Inflammatory macrophage (primary cell): Measurements from ENCODE around the gene ZNF415.
A peak's percentile ranks its signal among the peaks of the same experiment; 100 is the strongest.
"Not testable (repeated sequence)": the region's sequence is repeated elsewhere in the genome, so short reads cannot be mapped to it uniquely, and the experiment has no call there.

Experiments
- DNase-seq, 2 donors: peaks; one replicate each; pipeline ENCODE4 v3.0.0-alpha.2; 2020 to 2022
- total RNA-seq, 18 experiments: gene quantifications; one replicate each; lab custom pipeline; 2026; ENCODE audit warnings: mixed read lengths in 6 of 18, inconsistent platforms in 2 of 18; lab: John Stamatoyannopoulos, UW

ZNF415 gene
- total RNA-seq: 0.23 to 1.6 (median 0.71) reads per million in 18 experiments

DNA sequence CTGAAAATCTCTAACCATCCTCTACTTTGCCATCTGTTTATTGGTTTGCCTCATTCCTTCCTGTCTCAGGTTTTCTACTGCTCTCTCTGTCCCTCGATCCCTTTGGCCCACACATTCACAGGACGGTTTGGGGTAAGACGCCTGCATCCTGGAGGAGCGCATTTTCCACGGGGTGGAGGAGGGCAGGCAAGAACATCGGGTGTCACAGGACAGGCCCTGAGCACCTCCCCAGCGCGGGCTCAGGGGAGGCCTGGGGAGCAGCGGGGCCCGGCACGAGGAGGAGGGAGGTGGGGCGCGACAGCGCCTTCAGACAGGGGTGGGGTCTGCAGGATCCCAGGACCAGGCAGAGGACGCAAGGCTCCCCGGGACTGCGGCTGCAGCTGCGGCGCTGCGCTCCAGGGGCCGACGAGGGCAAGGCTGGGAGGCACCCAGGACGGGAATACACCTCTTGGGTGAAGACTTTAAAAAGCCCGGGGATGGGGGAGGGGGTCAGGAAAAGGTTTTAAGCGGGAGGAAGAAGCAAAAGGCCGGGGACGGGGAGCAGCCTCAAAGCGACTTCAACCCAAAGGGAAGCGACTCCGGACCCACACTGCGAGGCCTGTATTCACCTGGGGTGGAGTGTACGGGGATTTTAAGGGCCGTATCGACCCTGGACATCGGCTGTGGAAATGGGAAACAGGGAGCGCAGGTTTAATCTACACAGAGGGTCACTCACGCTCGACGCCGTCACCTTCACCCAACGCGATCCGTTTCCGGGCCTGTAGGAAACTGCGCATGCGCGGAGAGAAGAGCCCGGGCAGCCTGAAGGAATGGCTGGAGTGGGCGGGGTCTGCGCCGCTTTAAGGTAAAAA, at the start of gene ZNF415:
ZNF415 (minus strand) TSS at position 770 of the 851 bp plus-strand sequence. CDS start 10,234 bp downstream, outside the sequence.
- peak; percentile 21 to 53 for DNase-seq

DNA sequence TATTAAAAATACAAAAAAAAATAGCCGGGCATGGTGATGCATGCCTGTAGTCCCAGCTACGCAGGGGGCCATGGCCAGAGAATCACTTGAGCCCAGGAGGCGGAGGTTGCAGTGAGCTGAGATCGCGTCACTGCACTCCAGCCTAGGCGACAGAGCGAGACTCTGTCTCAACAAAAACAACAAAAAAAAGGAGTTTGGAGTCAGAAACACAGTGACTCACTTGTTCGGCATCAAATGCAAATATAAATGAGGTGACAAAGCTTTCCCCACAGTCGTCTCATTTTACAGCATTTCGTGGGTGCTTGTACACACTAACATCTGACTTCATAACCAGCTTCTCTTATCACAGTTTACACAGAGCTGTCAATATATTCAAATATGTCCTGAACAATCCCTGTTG, 49.5 kb upstream of the ZNF415 start:
- DNase-seq: no peak

DNA sequence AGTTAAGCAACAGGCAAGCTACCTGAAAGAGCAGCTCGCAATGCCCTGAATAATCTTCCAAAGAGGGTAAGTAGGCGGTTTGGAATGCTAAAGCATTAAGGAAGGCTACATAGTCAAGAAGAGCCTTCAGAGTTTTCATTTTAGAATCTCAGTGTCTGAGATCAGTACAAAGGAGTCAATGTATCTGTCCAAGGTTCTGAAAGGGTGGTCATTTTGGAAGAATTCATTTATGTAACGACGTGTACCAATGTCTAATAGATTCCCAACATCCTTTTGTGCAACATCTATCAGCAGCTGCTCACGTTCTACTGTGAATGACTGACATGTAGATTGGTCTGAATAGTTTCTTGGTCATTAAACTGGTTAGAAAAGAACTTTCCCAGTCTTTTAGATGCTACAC, 45.3 kb upstream of the ZNF415 start:
- DNase-seq: no peak

DNA sequence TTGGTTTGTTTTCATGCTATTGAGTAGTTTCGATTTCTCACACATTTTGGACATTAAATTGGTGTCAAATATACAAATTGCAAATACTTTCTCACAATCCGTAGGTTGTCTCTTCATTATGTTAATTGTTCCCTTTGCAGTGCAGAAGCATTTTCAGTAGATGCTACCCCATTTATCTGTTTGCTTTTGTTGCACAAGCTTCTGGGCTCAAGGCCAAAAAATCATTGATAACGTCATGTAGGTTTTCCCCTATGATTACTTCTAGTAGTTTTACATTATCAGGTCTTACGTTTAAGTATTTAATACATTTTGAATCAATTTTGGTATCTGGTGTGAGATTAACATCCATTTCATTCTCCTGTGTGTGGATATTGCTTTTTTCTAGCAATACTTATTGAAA, 40.2 kb upstream of the ZNF415 start:
- DNase-seq: no peak

DNA sequence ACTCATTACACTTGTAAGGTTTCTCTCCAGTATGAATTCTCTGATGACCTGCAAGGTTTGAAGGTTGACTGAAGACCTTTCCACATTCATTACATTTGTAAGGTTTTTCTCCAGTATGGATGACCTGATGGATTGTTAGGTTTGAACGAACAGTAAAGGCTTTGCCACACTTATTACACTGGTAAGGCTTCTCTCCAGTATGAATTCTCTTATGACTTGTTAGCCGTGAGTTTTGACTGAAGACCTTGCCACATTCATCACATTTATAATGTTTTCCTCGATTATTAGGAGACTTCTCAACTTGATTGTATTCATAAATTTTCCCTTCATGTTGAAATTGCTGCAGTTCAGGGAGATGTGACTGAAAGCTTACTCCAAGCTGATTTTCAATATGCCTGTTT, 33.0 kb upstream of the ZNF415 start:
- DNase-seq: no peak

DNA sequence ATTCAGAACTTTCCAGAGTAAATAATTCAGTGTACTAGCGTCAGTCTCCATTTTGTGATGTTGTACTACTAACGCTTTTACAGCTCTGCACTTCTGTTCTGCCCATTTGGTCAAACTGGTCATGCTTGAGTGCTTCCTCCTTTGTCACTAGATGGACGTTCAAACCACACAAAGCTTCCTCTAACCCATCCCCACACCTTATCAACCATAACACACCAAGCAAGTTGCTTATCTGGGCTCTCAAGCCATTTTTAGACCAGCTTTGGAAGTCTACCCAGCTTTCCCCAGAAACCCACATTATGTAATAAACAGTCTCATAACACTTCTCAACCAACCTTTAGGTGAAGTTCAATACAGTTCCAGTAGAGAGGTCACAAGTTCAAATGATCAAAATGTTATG, 28.4 kb upstream of the ZNF415 start:
- DNase-seq: no peak

DNA sequence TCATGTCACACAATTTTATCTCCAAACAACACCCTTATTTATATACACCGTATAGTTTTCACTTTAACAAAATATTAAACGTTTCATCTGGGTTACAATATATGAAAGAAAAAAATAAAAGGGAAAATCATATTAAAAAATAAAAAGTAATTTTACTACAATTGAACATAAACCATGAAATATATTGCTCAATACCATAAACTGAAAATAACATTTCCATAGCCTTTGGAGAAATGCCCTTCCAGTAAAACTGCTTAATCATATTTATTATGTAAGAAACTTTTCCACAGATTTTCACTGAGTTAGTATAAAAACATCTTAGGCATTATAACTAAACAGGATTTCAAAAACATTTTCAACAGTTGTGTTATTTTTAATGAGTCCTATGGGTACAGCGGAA, 27.6 kb upstream of the ZNF415 start:
- no peak for DNase-seq

DNA sequence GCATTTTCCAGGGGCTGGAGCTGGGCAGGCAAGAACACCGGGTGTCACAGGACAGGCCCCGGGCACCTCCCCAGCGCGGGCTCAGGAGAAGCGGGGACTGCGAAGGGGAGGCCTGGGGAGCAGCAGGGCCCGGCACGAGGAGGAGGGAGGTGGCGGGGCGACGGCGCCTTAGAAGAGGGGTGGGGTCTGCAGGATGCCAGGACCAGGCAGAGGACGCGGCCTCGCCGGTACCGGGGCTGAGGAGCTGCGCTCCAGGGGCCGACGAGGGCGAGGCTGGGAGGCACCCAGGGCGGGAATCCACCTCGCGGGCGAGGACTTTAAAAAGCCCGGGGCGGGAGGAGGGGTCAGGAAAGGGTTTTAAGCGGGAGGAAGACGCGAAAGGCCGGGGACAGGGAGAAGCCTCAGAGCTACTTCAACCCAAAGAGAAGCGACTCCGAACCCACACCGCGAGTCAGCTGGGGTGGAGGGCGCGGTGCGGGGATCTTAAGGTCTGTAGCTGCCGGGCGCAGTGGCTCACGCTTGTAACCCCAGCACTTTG, 25.5 kb upstream of the ZNF415 start:
- peak in 1 of 2 donors; percentile 41 for DNase-seq

DNA sequence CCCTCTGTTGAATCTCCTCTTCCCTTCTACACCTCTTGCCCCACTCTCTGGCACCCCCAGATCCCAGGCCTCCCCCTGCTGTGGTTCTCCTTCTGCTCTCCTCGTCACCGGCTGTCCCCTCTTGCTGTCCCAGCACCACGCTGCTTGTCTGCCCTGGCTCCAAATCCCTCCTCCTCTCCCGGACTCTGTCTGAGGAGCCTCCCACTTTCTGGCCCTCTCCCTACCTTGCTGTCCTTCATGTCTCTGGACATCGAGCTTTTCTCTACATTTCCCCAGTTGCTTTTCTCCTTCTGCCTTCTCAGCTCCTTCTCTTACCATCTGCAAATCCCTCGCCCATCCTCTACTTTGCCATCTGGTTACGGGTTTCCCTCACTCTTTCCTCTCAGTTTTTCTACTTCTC, 24.9 kb upstream of the ZNF415 start:
- DNase-seq: no peak

DNA sequence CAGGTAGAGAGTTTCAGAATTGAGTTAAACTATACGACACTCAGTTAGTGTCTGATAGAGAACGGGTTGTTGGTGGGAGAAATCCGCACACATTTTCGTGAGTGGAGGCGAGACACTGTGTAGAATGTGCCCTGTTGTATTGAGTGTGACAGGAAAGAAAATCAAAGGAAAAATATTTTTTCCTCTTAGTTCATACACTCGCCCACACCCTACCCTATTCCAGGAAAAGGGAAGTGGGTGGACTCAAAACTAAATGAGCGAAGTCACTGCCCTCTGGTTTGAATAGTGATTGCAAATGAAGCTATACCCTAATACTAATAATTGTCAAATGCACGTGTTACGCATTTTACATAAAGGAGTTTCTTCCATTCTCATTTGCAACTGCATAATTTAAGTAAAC, 24.1 kb upstream of the ZNF415 start:
- DNase-seq: peak; percentile 59 to 62

DNA sequence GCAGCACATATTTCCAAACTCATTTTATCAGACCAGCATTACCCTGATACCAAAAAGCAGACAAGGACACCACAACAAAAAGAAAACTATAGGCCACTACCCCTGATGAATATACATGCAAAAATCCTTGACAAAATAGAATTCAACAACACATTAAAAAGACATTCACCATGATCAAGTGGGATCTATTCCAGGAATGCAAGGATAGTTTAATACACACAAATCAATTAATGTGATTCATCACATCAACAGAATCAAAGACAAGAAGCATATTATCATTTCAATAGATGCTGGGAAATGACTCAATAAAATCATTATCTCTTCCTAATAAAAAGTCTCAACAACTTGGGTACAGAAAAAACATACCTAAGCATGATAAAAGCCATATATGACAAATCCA, 14.9 kb upstream of the ZNF415 start:
- DNase-seq: no peak

DNA sequence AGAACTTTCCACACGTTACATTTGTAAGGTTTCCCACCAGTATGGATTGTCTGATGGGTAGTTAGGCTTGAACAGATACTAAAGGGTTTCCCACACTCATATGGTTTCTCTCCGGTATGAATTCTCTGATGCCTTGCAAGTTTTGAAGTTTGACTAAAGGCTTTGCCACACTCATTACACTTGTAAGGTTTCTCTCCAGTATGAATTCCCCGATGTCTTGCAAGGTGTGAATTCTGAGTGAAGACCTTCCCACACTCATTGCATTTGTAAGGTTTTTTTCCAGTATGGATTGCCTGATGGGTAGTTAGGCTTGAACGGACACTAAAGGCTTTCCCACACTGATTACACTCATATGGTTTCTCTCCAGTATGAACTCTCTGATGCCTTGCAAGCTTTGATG, 7.6 kb upstream of the ZNF415 start:
- no peak for DNase-seq

DNA sequence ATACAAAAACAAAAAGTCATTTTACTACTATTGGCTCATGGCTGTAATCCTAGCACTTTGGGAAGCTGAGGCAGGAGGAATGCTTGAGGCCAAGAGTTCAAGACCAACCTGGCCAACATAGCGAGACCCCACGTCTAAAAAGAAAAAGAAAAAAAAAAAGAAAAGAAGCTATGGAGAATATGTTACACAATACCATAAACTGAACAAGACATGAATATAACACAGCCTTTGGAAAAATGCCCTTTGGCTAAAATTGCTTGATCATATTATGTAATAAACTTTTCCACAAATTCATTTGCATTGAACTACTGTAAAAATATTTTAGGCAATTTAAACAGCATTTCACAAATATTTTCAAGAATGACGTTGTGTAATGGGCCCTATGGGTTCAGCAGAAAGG, 3.7 kb upstream of the ZNF415 start:
- no peak for DNase-seq

DNA sequence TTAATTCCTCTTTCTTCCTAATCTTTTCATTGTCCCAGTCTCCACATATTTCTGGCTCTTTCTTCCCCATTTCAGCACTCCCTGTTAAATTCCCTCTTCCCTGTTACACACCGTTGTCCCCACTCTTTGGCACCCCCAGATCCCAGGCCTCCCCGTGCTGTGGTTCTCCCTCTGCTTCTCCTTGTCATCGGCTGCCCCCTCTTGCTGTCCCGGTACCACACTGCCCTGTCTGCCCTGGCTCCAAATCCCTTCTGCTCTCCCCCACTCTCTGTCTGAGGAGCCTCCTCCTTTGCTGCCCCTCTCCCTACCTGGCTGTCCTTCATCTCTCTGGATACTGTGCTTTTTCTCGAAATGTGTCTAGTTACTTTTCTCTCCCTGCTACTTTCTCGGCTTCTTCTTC, 983 bp downstream of the ZNF415 start:
- no peak for DNase-seq

DNA sequence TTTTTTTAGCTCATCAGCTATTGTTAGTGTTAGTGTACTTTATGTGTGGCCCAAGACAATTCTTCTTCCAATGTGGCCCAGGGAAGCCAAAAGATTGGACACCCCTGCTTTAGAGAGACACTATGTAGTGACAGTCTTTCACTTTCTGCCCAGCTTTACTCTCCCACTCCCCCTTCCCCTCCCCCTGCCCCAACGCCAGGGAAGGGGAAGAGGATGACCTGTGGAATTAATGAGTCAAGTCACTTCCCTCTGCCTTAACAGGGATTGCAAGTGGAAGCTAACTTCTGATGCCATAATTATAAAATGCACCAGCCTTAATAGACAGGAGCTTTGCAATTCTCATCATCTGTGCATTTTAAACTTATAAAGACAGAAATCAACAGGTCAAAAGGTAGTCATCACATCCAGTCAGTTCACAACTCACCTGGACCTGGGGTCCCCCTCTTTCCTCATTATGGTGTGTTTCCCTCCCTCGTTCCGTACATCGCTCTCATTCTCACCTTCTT, 1.6 kb downstream of the ZNF415 start:
- DNase-seq: peak in 1 of 2 donors; percentile 2

DNA sequence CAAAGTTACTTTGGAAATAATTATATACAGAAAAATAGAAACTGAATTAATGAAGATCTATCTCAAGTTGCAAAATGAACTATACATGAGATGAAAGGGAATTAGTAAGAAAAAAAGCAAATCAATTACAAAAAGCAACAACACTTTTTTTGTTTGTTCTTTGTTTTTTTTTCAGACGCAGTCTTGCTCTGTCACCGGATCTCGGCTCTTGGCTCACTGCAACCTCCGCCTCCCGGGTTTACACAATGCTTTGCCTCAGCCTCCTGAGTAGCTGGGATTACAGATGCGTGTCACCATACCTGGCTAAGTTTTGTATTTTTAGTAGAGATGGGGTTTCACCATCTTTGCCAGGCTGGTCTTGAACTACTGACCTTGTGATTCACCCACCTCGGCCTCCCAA, 2.2 kb downstream of the ZNF415 start:
- DNase-seq: no peak

DNA sequence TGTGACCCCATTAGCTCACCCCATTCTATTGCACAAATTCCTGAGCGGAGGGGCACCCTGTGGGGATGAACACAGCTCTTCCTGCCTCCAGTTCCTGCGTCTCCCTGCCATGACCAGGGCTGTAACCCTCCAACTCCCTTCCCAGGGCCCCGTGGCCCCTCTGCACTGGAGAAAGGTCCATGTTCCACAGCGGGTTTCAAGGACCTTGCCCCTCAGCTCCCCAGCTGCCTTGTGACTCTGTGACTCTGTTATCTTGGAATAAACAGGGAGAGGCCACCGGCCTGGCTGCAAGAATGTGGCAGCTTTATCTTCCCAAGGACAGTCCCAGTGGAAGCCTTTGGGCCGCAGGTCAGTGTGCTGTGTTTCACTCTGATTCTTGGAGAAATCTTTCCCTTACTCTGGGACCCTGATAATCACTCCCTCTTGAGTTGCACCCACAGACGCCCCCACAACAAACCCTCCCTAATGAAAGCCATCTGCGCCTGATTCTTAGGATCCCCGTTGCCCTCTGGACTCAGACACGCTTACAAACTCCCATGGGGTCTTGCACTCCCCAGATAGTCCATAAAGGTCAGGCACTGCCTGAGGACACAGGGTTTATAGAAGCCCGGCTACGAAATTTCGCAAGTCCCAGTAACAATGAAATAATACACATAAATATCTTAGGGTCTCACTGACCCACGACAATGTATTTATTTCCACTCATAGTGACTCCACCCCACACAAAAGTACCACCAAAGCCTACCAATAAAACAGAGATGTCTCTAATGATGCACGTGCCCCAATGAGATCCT, 5.8 kb downstream of the ZNF415 start:
- not testable (repeated sequence) for DNase-seq

DNA sequence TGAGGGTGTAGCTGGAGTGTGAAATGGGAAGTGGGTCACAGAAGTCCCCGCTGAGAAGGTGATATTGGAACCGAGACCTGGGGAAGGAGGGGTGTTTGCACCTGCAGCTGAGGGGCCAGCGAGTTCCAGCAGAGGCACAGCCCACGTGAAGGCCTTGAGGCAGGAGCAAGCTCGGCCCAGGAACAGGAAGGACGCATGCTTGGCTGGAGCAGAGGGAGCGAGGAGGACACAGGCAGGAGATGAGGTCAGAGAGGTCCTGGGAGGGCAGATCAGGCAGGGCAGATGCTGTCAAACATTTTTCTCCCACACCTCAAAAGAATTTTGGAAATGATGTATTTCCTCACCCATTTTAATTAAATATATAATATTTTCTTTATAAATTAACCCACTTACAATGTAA, 9.3 kb downstream of the ZNF415 start:
- DNase-seq: no peak

DNA sequence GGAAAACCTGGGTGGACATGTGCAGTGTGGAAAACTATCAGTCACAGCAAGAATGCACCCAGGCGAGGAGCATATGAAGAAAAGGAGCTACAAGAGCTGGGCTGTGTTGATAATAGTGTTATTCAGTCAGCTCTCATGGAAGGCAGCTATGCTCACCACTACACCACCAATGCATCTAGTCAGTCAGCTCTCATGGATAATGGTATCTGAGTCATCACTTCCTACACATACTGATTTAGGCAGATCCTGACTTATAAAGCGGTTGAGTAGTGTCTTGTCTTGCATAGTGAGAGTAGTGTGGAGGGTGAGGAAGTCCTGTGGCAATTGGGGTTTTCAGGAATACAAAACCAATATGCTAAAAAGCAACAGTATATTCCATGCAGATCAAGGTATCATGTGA, 20.4 kb downstream of the ZNF415 start:
- no peak for DNase-seq

DNA sequence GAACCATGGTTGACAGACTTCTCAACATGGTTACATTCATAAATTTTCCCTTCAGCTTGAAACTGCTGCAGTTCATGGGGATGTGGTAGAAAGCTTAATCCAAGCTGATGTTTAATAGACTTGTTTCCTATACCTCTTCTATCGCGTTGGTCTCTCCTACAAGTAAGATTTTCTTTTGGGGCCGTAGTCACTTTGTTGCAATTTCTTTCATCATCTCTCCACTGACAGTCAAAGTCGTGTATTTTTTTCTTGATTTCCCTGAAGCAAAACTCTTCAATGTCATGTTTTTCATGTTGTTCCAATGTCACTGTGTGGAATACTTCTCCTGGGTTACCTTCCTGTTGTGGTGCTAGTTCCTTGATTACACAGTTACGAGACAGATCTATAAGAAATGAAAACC, 23.2 kb downstream of the ZNF415 start:
- no peak for DNase-seq

DNA sequence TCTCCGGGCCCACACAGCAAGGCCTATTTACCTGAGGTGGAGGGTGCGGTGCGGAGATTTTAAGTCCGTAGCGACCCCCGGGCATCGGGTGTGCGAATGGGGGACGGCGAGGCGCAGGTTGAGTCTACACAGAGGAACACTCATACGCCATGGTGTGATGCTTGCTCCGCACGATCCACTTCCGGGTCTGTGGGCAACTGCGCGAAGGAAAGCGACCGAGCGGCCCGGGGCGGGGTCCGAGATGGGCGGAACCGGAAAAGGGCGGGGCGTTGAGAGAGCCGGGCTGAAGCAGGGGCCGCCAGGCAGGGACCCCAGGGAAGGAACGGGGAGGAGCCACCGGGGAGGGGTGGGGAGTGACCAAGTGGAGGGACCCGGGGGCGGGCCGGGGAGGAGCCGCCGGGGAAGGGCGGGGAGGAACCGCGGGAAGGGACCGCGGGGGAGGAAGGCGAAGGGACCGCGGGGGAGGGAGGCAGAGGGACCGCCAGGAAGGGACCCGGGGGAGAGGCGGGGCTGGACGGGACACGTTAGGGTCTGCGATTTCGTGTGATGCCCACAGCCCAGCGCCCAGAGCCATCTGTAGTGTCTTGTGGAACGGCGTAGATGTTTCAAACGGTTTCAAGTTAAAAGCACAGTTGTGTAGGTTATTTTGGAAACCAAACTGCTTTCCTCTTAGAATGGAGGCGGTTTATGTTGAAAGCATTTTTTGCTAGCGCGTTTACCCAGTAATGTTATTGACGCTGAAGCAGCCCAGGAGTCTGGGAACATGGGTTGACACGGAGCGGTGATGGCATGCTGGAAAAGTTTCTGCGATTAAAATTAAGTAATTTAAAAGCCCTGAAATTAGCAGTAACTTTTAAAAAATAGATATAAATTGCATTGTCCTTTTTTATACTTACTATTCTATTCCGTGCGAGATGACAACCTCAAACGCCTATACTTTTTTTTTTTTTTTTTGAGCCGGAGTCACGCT, 29.2 kb downstream of the ZNF415 start, which contains the start of gene ZNF160:
ZNF160 (minus strand) TSS at position 189 of the 970 bp plus-strand sequence. CDS start 17,146 bp downstream, outside the sequence.
- peak; percentile 98 for DNase-seq

DNA sequence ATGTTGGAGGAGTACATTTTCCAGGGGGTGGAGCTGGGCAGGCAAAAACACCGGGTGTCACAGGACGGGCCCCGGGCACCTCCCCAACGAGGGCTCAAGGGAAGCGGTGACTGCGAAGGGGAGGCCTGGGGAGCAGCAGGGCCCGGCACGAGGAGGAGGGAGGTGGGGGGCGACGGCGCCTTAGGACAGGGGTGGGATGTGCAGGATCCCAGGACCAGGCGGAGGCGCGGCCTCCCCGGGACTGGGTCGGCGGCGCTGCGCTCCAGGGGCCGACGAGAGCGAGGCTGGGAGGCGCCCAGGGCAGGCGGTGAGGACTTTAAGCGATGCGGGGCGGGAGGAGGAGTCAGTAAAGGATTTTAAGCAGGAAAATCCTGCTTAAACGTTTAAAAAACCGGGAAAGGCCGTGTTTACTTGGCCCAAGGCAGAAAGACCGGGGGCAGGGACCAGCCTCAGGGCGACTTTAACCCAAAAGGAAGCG, 29.9 kb downstream of the ZNF415 start:
- DNase-seq: peak; percentile 34 to 37
